Neural progenitor cell (in vitro differentiated cells): Measurements from ENCODE around the gene KRT82. TPM values are rescaled to one million over a fixed set of nuclear protein-coding genes. Genes with fewer than 3 reads are reported as not detected.

ENCODE experiments used
- DNase-seq: peaks from one replicate; pipeline ENCODE4 v3.0.0-alpha.2; 2016; ENCODE audit warnings: low spot score
- H2AFZ ChIP-seq: fragments of 200-600 bp; sonication (generic); replicated peaks from 2 replicates; pipeline ENCODE4 v1.6.1; 2016; ENCODE audit warnings: antibody characterized with exemption
- H3F3A ChIP-seq: fragments of 200-600 bp; sonication (generic); 2 replicates; pipeline ENCODE4 v1.6.1; 2016; ENCODE audit warnings: antibody characterized with exemption, low read depth
- H3K27ac ChIP-seq: fragments of 200-600 bp; sonication (generic); 2 replicates; pipeline ENCODE4 v1.5.1; 2016; ENCODE audit warnings: mild to moderate bottlenecking
- H3K27me3 ChIP-seq: fragments of 200-600 bp; sonication (generic); 2 replicates; pipeline ENCODE4 v1.6.1; 2016; ENCODE audit warnings: mild to moderate bottlenecking, moderate library complexity
- H3K36me3 ChIP-seq: fragments of 200-600 bp; sonication (generic); 2 replicates; pipeline ENCODE4 v1.5.1; 2016
- H3K4me1 ChIP-seq: fragments of 200-600 bp; sonication (generic); 2 replicates; pipeline ENCODE4 v1.6.1; 2016; ENCODE audit warnings: mixed run types
- H3K4me2 ChIP-seq: fragments of 200-600 bp; sonication (generic); 2 replicates; pipeline ENCODE4 v1.6.1; 2016
- H3K4me3 ChIP-seq: fragments of 200-600 bp; sonication (generic); 2 replicates; pipeline ENCODE4 v1.5.1; 2016
- H3K79me2 ChIP-seq: fragments of 200-600 bp; sonication (generic); 2 replicates; pipeline ENCODE4 v1.6.1; 2016; ENCODE audit warnings: low read depth
- H3K9ac ChIP-seq: fragments of 200-600 bp; sonication (generic); 2 replicates; pipeline ENCODE4 v1.6.1; 2016
- H3K9me3 ChIP-seq: fragments of 200-600 bp; sonication (generic); 2 replicates; pipeline ENCODE4 v1.5.1; 2016; ENCODE audit warnings: low read depth
- H4K20me1 ChIP-seq: fragments of 200-600 bp; sonication (generic); 2 replicates; pipeline ENCODE4 v1.6.1; 2016; ENCODE audit warnings: low read depth
- H3K27ac Mint-ChIP-seq: 3 replicates; pipeline ENCODE4 v1.8.0; 2021; ENCODE audit warnings: mixed read lengths
- H3K27me3 Mint-ChIP-seq: 2 replicates; pipeline ENCODE4 v1.8.0; 2022; ENCODE audit warnings: low read depth, mild to moderate bottlenecking, inconsistent platforms, moderate library complexity, mixed read lengths; ENCODE audit not compliant: insufficient read depth
- H3K36me3 Mint-ChIP-seq: 3 replicates; pipeline ENCODE4 v1.8.0; 2021; ENCODE audit warnings: mixed read lengths
- H3K4me1 Mint-ChIP-seq: 3 replicates; pipeline ENCODE4 v1.8.0; 2021; ENCODE audit warnings: mixed read lengths
- H3K4me3 Mint-ChIP-seq: 3 replicates; pipeline ENCODE4 v1.8.0; 2021; ENCODE audit warnings: mild to moderate bottlenecking, moderate library complexity, mixed read lengths
- H3K9me3 Mint-ChIP-seq: 3 replicates; pipeline ENCODE4 v1.8.0; 2020; ENCODE audit warnings: mixed read lengths
- EZH2 ChIP-seq: fragments of 200-600 bp; sonication (generic); IDR thresholded peaks from 2 replicates; pipeline ENCODE4 v1.6.1; 2017; ENCODE audit warnings: antibody characterized with exemption, mild to moderate bottlenecking, moderate library complexity
- EZH2phosphoT487 ChIP-seq: fragments of 200-600 bp; sonication (generic); IDR thresholded peaks from 2 replicates; pipeline ENCODE4 v1.6.1; 2017; ENCODE audit warnings: antibody characterized with exemption
- total RNA-seq: library from RNA; depleted of rRNA; stranded (reverse); fragments of >200 nt; gene quantifications from 2 replicates; pipeline ENCODE4 v1.2.3, GENCODE V29; 2015; ENCODE audit warnings: low replicate concordance
- TF ChIP-seq, protein P1 (sequence below): fragments of 200-600 bp; sonication (generic); IDR thresholded peaks from 2 replicates; pipeline ENCODE4 v1.5.1; 2017; ENCODE audit warnings: antibody characterized with exemption, mild to moderate bottlenecking

KRT82 gene
- total RNA-seq, 1 donor from 2014 or later = not detected

DNA sequence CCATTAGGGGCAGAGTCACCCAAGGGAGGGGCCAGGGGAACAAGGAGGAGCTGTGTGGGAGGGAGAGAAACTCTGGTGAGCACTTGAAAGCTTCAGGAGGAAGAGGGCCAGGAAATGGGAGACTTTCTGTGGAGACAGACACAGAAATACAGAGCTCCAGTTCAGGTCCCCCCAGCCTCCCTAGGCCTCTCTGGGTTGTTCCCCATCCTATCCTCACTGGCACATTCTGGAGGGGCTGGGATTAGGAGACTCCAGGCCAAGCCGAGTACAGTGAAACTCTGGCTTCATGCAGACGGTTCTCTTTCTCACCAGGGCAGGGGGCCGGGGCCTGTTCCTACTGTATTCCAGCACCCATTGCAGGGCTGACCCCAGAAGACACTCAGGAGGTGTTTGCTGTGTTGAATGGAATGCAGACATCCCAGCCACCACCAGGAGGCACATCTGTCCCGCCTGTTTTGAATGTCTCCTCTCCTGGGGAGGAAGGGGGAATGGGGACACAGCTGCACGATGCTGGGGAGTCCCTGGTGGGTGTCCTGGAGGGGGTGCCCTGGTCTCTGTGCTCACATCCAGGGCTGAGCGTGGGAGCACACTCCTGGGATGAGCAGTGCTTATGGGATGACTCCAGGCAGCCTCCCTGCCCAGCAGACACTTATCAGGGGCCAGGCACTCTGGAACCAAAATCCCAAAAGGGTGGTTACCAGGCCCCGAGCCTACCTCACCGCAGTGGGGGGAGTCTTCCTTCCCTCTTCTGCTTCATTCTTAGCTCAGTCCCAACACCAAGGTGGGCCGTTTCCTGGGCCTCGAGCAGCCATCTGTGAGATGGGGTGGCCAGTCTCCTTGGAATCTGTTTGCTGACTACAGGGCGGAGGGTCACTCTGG, 15.2 kb downstream of the KRT82 start:
- Mint-ChIP-seq H3K27me3 (peaks cover 11% of the 10 kb centered on the region), H3K4me3 (no peak overlapping the region), H3K4me1 (peaks cover 8% of the 10 kb centered on the region), H3K36me3 (no peaks in the 10 kb centered on the region), H3K27ac (peak overlapping the region; percentile 78), H3K9me3 (no peaks in the 10 kb centered on the region)
- no peak overlapping the region for H3K9ac ChIP-seq
- no peaks in the 10 kb centered on the region for H3F3A ChIP-seq
- H3K9me3 ChIP-seq = no peaks in the 10 kb centered on the region
- peak; percentile 51 for DNase-seq
- no peak overlapping the region for H3K27ac ChIP-seq
- H3K79me2 ChIP-seq = no peaks in the 10 kb centered on the region
- H2AFZ ChIP-seq = no peak overlapping the region
- H3K4me3 ChIP-seq = no peak overlapping the region
- TF ChIP-seq EZH2 = no peak
- no peak for TF ChIP-seq EZH2phosphoT487
- TF ChIP-seq, protein P1, sequence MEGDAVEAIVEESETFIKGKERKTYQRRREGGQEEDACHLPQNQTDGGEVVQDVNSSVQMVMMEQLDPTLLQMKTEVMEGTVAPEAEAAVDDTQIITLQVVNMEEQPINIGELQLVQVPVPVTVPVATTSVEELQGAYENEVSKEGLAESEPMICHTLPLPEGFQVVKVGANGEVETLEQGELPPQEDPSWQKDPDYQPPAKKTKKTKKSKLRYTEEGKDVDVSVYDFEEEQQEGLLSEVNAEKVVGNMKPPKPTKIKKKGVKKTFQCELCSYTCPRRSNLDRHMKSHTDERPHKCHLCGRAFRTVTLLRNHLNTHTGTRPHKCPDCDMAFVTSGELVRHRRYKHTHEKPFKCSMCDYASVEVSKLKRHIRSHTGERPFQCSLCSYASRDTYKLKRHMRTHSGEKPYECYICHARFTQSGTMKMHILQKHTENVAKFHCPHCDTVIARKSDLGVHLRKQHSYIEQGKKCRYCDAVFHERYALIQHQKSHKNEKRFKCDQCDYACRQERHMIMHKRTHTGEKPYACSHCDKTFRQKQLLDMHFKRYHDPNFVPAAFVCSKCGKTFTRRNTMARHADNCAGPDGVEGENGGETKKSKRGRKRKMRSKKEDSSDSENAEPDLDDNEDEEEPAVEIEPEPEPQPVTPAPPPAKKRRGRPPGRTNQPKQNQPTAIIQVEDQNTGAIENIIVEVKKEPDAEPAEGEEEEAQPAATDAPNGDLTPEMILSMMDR = peak; percentile 75
- H3K4me2 ChIP-seq = no peak overlapping the region
- H3K36me3 ChIP-seq = no peaks in the 10 kb centered on the region
- H3K4me1 ChIP-seq = no peaks in the 10 kb centered on the region
- H3K27me3 ChIP-seq = no peaks in the 10 kb centered on the region
- no peaks in the 10 kb centered on the region for H4K20me1 ChIP-seq

DNA sequence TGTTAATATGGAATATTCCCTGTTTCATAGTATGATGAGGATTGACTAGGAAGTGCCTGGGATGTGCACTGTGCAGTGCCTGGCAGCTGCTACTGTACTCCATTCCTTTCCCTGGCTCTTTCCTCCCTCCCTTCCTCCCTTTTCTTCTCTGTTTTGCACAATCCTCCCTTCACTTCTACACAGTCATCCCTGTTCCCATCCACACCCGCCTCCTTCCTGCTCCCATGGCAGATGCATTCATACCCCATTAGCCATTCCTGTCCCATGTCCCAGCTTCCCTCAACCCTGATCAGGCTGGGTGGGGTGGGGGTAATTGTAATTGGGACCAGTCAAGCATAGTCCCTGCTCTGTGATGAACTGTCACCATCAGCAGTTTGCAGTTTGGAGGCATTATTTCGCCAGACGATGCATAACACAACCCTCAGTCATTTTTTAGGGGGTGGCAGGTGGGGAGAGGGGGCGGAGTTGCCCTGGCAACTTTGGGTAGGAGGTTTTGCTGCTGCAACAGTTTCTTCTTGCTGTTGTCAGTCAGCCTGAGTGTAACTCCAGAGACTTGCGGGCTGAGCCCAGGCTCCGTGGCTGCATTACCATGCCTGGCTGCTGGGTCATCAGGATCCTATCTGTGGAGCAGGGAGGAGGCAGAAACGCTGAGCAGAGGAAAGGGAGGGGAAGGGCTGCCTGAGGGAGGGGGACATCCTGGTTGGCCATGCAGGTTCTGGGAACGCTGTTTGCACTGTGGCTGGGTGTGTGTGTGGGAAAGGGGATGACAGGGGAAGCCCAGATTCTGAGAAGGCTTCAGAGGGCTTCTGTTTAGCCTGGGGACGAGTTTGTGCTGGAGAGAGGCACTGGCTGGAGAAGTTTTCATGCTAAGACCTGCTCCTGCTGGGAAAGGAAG, 16.6 kb downstream of the KRT82 start:
- Mint-ChIP-seq H3K4me3 (no peak overlapping the region), H3K36me3 (no peaks in the 10 kb centered on the region), H3K27me3 (peaks cover 11% of the 10 kb centered on the region), H3K9me3 (no peaks in the 10 kb centered on the region), H3K4me1 (peaks cover 8% of the 10 kb centered on the region), H3K27ac (peak overlapping the region; percentile 53)
- TF ChIP-seq EZH2 = no peak
- no peak for TF ChIP-seq EZH2phosphoT487
- TF ChIP-seq, protein P1 = no peak
- Histone ChIP-seq H3K79me2 (no peaks in the 10 kb centered on the region), H3K27ac (no peak overlapping the region), H3K36me3 (no peaks in the 10 kb centered on the region), H2AFZ (no peak overlapping the region), H3K4me3 (no peak overlapping the region), H3K4me2 (no peak overlapping the region), H3K4me1 (no peaks in the 10 kb centered on the region), H3K9me3 (no peaks in the 10 kb centered on the region), H3K27me3 (no peaks in the 10 kb centered on the region), H4K20me1 (no peaks in the 10 kb centered on the region), H3F3A (no peaks in the 10 kb centered on the region), H3K9ac (no peak overlapping the region)
- no peak for DNase-seq

DNA sequence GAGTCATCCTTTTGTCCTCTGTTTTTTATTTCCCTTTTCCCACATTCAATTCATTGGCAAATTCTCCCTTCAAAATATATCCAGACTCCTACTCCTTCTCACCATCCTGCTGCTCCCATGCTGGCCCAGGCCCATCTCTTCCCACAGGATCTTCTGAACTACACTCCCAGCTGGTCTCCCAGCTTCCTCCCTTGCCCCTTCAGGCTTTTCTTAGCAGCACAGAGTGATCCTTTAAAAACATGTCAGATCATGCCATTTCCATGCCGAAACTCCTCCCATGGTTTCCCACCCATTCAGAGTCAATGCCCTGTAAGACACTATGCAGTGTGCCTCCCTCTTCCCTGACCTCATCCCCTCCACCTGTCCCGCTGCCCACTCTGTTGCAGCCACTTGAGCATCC, 18.3 kb downstream of the KRT82 start:
- Histone ChIP-seq H3K4me3 (no peak overlapping the region), H3K4me1 (no peaks in the 10 kb centered on the region), H3K27ac (no peak overlapping the region), H3K9ac (no peak overlapping the region), H4K20me1 (no peaks in the 10 kb centered on the region), H2AFZ (no peak overlapping the region), H3K36me3 (no peaks in the 10 kb centered on the region), H3K27me3 (no peaks in the 10 kb centered on the region), H3K9me3 (no peaks in the 10 kb centered on the region), H3F3A (no peaks in the 10 kb centered on the region), H3K79me2 (no peaks in the 10 kb centered on the region), H3K4me2 (no peak overlapping the region)
- H3K27ac Mint-ChIP-seq = no peak overlapping the region
- H3K36me3 Mint-ChIP-seq = no peaks in the 10 kb centered on the region
- peaks cover 8% of the 10 kb centered on the region for H3K4me1 Mint-ChIP-seq
- no peaks in the 10 kb centered on the region for H3K9me3 Mint-ChIP-seq
- no peak for DNase-seq
- no peak overlapping the region for H3K4me3 Mint-ChIP-seq
- H3K27me3 Mint-ChIP-seq = peaks cover 6% of the 10 kb centered on the region
- TF ChIP-seq EZH2phosphoT487 = no peak
- TF ChIP-seq, protein P1 = no peak
- no peak for TF ChIP-seq EZH2
